Activated naive CD4-positive, alpha-beta T cell treated with anti-CD3 and anti-CD28 coated beads, Interleukin-2, amount 10 ng/mL, durations not matched to agents 7 days and 5 days (primary cell): Measurements from ENCODE around the gene CHST9.
"Not testable (repeated sequence)": the region's sequence is repeated elsewhere in the genome, so short reads cannot be mapped to it uniquely, and the experiment has no call there.

Experiments
- CTCF ChIA-PET: fragments of 350-600 bp; sonication (Branson Sonifier 250); formaldehyde crosslinking; loops from one replicate; lab custom pipeline; 2021; ENCODE audit warnings: antibody characterized with exemption; lab: Charles Lee
- DNase-seq: peaks from one replicate; pipeline ENCODE4 v3.0.0-alpha.2; 2020
- H3K27ac Mint-ChIP-seq: one replicate; pipeline ENCODE4 v1.8.0; 2021; ENCODE audit warnings: mild to moderate bottlenecking, moderate library complexity, mixed read lengths
- H3K27me3 Mint-ChIP-seq: one replicate; pipeline ENCODE4 v1.8.0; 2021; ENCODE audit warnings: mild to moderate bottlenecking, mixed read lengths
- H3K36me3 Mint-ChIP-seq: one replicate; pipeline ENCODE4 v1.8.0; 2021; ENCODE audit warnings: mixed read lengths
- H3K4me1 Mint-ChIP-seq: one replicate; pipeline ENCODE4 v1.8.0; 2021; ENCODE audit warnings: mixed read lengths
- H3K4me3 Mint-ChIP-seq: one replicate; pipeline ENCODE4 v1.8.0; 2021; ENCODE audit warnings: mild to moderate bottlenecking, moderate library complexity, mixed read lengths
- H3K9me3 Mint-ChIP-seq: one replicate; pipeline ENCODE4 v1.8.0; 2021; ENCODE audit warnings: mixed read lengths

The CHST9 gene

GRCh38 chr18:27185025-27185763 is at the start of gene CHST9:
CHST9 (minus strand) TSS chr18:27185308; CDS start chr18:27142809, 42,499 bp downstream.
- no peak within 1 kb of the TSS for H3K4me3 Mint-ChIP-seq
- peaks cover 2% of the 10 kb centered on the region for H3K9me3 Mint-ChIP-seq
- no peaks in the 10 kb centered on the region for H3K4me1 Mint-ChIP-seq
- CTCF ChIA-PET: no interaction called here
- no peaks in the 10 kb centered on the region for H3K36me3 Mint-ChIP-seq
- no peak within 1 kb of the TSS for H3K27ac Mint-ChIP-seq
- no peak for DNase-seq
- H3K27me3 Mint-ChIP-seq: peaks cover 20% of the 10 kb centered on the region

GRCh38 chr18:27232355-27232754 is 47.2 kb upstream of the CHST9 start:
- DNase-seq, H3K4me1 Mint-ChIP-seq, H3K4me3 Mint-ChIP-seq, CTCF ChIA-PET, H3K27me3 Mint-ChIP-seq, H3K36me3 Mint-ChIP-seq, H3K27ac Mint-ChIP-seq, H3K9me3 Mint-ChIP-seq: not testable (repeated sequence)

- not testable (repeated sequence) for H3K9me3 Mint-ChIP-seq
Measured at GRCh38 chr18:27231671-27232070, 46.6 kb upstream of the CHST9 start.

GRCh38 chr18:27231221-27231620 is 46.1 kb upstream of the CHST9 start:
- H3K9me3 Mint-ChIP-seq, H3K27ac Mint-ChIP-seq, H3K36me3 Mint-ChIP-seq, H3K4me3 Mint-ChIP-seq, DNase-seq, H3K4me1 Mint-ChIP-seq, CTCF ChIA-PET, H3K27me3 Mint-ChIP-seq: not testable (repeated sequence)

More at GRCh38 chr18:27231671-27232070, 46.6 kb upstream of the CHST9 start:
- H3K27ac Mint-ChIP-seq, H3K27me3 Mint-ChIP-seq, H3K4me1 Mint-ChIP-seq, DNase-seq, CTCF ChIA-PET, H3K36me3 Mint-ChIP-seq, H3K4me3 Mint-ChIP-seq: not testable (repeated sequence)

GRCh38 chr18:27227721-27228120 is 42.6 kb upstream of the CHST9 start:
- Mint-ChIP-seq H3K4me1 (no peaks in the 10 kb centered on the region), H3K4me3 (no peak overlapping the region), H3K27me3 (no peaks in the 10 kb centered on the region), H3K36me3 (no peaks in the 10 kb centered on the region), H3K9me3 (peaks cover 21% of the 10 kb centered on the region), H3K27ac (no peak overlapping the region)
- DNase-seq: no peak
- CTCF ChIA-PET: no interaction called here

- Mint-ChIP-seq H3K27ac (no peak overlapping the region), H3K27me3 (no peaks in the 10 kb centered on the region), H3K9me3 (peaks cover 21% of the 10 kb centered on the region), H3K36me3 (no peaks in the 10 kb centered on the region), H3K4me3 (no peak overlapping the region), H3K4me1 (no peaks in the 10 kb centered on the region)
- CTCF ChIA-PET: no interaction called here
- DNase-seq: no peak
Measured at GRCh38 chr18:27226556-27227075, 41.5 kb upstream of the CHST9 start.

GRCh38 chr18:27225947-27226481 is 40.9 kb upstream of the CHST9 start:
- no peak for DNase-seq
- Mint-ChIP-seq H3K4me1 (no peaks in the 10 kb centered on the region), H3K27ac (no peak overlapping the region), H3K4me3 (no peak overlapping the region), H3K36me3 (no peaks in the 10 kb centered on the region), H3K9me3 (peaks cover 17% of the 10 kb centered on the region), H3K27me3 (no peaks in the 10 kb centered on the region)
- CTCF ChIA-PET: no interaction called here

- Mint-ChIP-seq H3K27ac (no peak overlapping the region), H3K4me1 (no peaks in the 10 kb centered on the region), H3K9me3 (peaks cover 17% of the 10 kb centered on the region), H3K4me3 (no peak overlapping the region), H3K27me3 (no peaks in the 10 kb centered on the region), H3K36me3 (no peaks in the 10 kb centered on the region)
- no peak for DNase-seq
- CTCF ChIA-PET: no interaction called here
Measured at GRCh38 chr18:27223526-27224291, 38.6 kb upstream of the CHST9 start.

GRCh38 chr18:27214831-27215230 is 29.7 kb upstream of the CHST9 start:
- Mint-ChIP-seq H3K4me3 (no peak overlapping the region), H3K9me3 (peaks cover 11% of the 10 kb centered on the region), H3K27ac (no peak overlapping the region), H3K36me3 (no peaks in the 10 kb centered on the region), H3K4me1 (no peaks in the 10 kb centered on the region), H3K27me3 (no peaks in the 10 kb centered on the region)
- CTCF ChIA-PET: no interaction called here
- DNase-seq: no peak

- H3K9me3 Mint-ChIP-seq: peaks cover 12% of the 10 kb centered on the region
- no peaks in the 10 kb centered on the region for H3K27me3 Mint-ChIP-seq
- H3K4me3 Mint-ChIP-seq: no peak overlapping the region
- no peak overlapping the region for H3K27ac Mint-ChIP-seq
- no peak for DNase-seq
- no peaks in the 10 kb centered on the region for H3K4me1 Mint-ChIP-seq
- CTCF ChIA-PET: no interaction called here
- no peaks in the 10 kb centered on the region for H3K36me3 Mint-ChIP-seq
Measured at GRCh38 chr18:27213123-27213717, 28.1 kb upstream of the CHST9 start.

- no peaks in the 10 kb centered on the region for H3K4me1 Mint-ChIP-seq
- no peak overlapping the region for H3K4me3 Mint-ChIP-seq
- no peaks in the 10 kb centered on the region for H3K36me3 Mint-ChIP-seq
- H3K27me3 Mint-ChIP-seq: no peaks in the 10 kb centered on the region
- DNase-seq: no peak
- CTCF ChIA-PET: no interaction called here
- H3K9me3 Mint-ChIP-seq: peaks cover 12% of the 10 kb centered on the region
- no peak overlapping the region for H3K27ac Mint-ChIP-seq
Measured at GRCh38 chr18:27211569-27211968, 26.5 kb upstream of the CHST9 start.

- Mint-ChIP-seq H3K4me3 (no peak overlapping the region), H3K27me3 (no peaks in the 10 kb centered on the region), H3K9me3 (peaks cover 5% of the 10 kb centered on the region), H3K4me1 (no peaks in the 10 kb centered on the region), H3K36me3 (no peaks in the 10 kb centered on the region), H3K27ac (no peak overlapping the region)
- DNase-seq: no peak
- CTCF ChIA-PET: no interaction called here
Measured at GRCh38 chr18:27206411-27206810, 21.3 kb upstream of the CHST9 start.

- Mint-ChIP-seq H3K36me3 (no peaks in the 10 kb centered on the region), H3K4me1 (no peaks in the 10 kb centered on the region), H3K27ac (no peak overlapping the region), H3K9me3 (peaks cover 3% of the 10 kb centered on the region), H3K27me3 (no peaks in the 10 kb centered on the region), H3K4me3 (no peak overlapping the region)
- CTCF ChIA-PET: no interaction called here
- DNase-seq: no peak
Measured at GRCh38 chr18:27202741-27203140, 17.6 kb upstream of the CHST9 start.

GRCh38 chr18:27198036-27198435 is 12.9 kb upstream of the CHST9 start:
- Mint-ChIP-seq H3K36me3 (no peaks in the 10 kb centered on the region), H3K4me1 (no peaks in the 10 kb centered on the region)

More at GRCh38 chr18:27198036-27198435, 12.9 kb upstream of the CHST9 start:
- Mint-ChIP-seq H3K27me3 (no peaks in the 10 kb centered on the region), H3K9me3 (peaks cover 5% of the 10 kb centered on the region), H3K4me3 (no peak overlapping the region), H3K27ac (no peak overlapping the region)
- DNase-seq: no peak
- CTCF ChIA-PET: no interaction called here
